CD4-positive, CD25-positive, alpha-beta regulatory T cell (primary cell): ENCODE measurements around the gene BUB1. TPM values are rescaled to one million over a fixed set of nuclear protein-coding genes. Genes with fewer than 3 reads are reported as not detected.
A peak's percentile ranks its signal among the peaks of the same experiment; 100 is the strongest.

Experiments
- ATAC-seq, 2 donors: fragments of 150-1000 bp; cut with Tn5 transposase; one replicate each; pipeline ENCODE4 v1.10.0; 2021; ENCODE audit warnings: low read depth in 2 of 2, moderate number of reproducible peaks in 2 of 2, moderate library complexity in 1 of 2
- DNase-seq, 3 donors: peaks; one replicate each; pipeline versions ENCODE4 v3.0.0 to v3.0.0-alpha.2; 2012 to 2022; ENCODE audit warnings: mixed read lengths in 1 of 3
- H3K27ac ChIP-seq: one replicate; pipeline ENCODE4 v1.7.0; 2013; ENCODE audit warnings: mild to moderate bottlenecking, low read length; ENCODE audit not compliant: insufficient read depth, poor library complexity, severe bottlenecking
- H3K27me3 ChIP-seq: one replicate; pipeline ENCODE4 v1.7.0; 2013; ENCODE audit warnings: low read length; ENCODE audit not compliant: control insufficient read depth, insufficient read depth
- H3K36me3 ChIP-seq: one replicate; pipeline ENCODE4 v1.7.0; 2013; ENCODE audit warnings: mild to moderate bottlenecking, low read length, moderate library complexity; ENCODE audit not compliant: control insufficient read depth, insufficient read depth
- H3K4me1 ChIP-seq: 2 replicates; pipeline ENCODE4 v1.7.0; 2013; ENCODE audit warnings: mild to moderate bottlenecking, low read length; ENCODE audit not compliant: insufficient read depth, control insufficient read depth, poor library complexity, severe bottlenecking
- H3K4me3 ChIP-seq: one replicate; pipeline ENCODE4 v1.7.0; 2013; ENCODE audit warnings: low read depth, mild to moderate bottlenecking, low read length, moderate library complexity
- H3K9me3 ChIP-seq, 2 experiments: 1 replicate in 1 of 2; 2 replicates in 1 of 2; pipeline ENCODE4 v1.7.0; 2013; ENCODE audit warnings: low read length in 2 of 2, mild to moderate bottlenecking in 1 of 2, moderate library complexity in 1 of 2; ENCODE audit not compliant: control insufficient read depth in 2 of 2
- H3K27ac Mint-ChIP-seq, 3 donors: one replicate each; pipeline ENCODE4 v1.8.0; 2020 to 2022; ENCODE audit warnings: mild to moderate bottlenecking in 3 of 3, mixed read lengths in 3 of 3, moderate library complexity in 2 of 3
- H3K27me3 Mint-ChIP-seq: one replicate; pipeline ENCODE4 v1.8.0; 2022; ENCODE audit warnings: mild to moderate bottlenecking, mixed read lengths
- H3K36me3 Mint-ChIP-seq: one replicate; pipeline ENCODE4 v1.8.0; 2020; ENCODE audit warnings: mixed read lengths
- H3K4me1 Mint-ChIP-seq, 4 donors: one replicate each; pipeline ENCODE4 v1.8.0; 2020 to 2022; ENCODE audit warnings: mixed read lengths in 4 of 4, mild to moderate bottlenecking in 1 of 4
- H3K4me3 Mint-ChIP-seq, 4 donors: one replicate each; pipeline ENCODE4 v1.8.0; 2020 to 2022; ENCODE audit warnings: mild to moderate bottlenecking in 4 of 4, mixed read lengths in 4 of 4, moderate library complexity in 3 of 4
- H3K9me3 Mint-ChIP-seq, 7 donors: one replicate each; pipeline ENCODE4 v1.8.0; 2020 to 2022; ENCODE audit warnings: mixed read lengths in 7 of 7, mild to moderate bottlenecking in 3 of 7, moderate library complexity in 2 of 7
- polyA plus RNA-seq, 4 donors: library from polyadenylated mRNA; unstranded; fragments of 300-500 nt; fragmentation: Illumina TruSeq; gene quantifications; one replicate each; pipeline ENCODE4 v1.2.3, GENCODE V29; 2021
- total RNA-seq: library from RNA; stranded (reverse); gene quantifications from one replicate; pipeline ENCODE4 v1.2.3, GENCODE V29; 2022

The BUB1 gene
- total RNA-seq, result 11.7 TPM
- polyA plus RNA-seq, result 1 to 10 TPM; 3.5 to 7.0 (median 4.6) TPM

DNA sequence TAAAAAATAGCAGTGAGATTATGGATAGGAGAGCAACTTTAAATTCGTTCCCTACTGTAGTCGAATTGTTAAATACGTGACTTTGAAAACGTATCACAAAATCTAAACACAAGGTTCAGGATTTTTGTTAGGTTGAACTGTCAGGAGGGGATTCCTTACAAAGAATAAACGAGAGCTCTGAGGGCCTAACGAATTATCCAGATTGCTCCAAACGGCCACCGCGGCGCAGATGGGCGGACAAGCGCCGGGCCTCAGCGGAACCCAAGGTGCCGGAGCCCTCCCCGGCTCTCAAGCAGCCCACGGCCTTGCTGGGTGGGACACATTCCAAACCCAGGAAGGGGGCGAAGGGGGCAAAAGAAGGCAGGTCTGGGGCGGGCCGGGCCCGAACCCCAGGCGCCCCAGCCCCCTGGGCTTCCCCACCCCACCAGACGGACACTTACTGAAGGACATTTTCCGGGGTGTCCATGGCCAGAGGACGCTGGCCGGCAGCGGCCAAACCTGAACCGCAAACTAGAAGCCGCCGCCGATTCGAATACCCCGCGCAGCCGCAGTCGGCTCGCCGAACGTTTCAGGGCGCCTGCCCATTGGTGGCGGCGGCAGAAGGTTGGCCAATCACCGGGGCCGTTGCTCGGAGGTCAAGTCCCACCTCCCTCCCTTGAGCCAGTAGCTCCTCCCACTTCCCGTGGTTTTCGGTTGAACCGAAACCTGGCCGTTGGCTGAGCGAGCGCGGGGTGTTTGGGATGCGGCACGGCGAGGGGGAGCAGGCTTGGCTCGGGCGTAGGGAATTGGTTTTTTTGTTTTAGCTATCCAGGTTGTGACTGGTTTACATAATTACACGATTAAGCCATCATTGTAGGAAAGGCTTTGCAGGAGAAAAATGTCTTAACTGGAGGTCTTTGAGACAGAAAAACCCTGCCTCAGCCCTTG is at the start of gene BUB1:
TSS of gene BUB1 (minus strand) at position 534 of the 927 bp plus-strand sequence. CDS start at position 466, 68 bp downstream.
- H3K27ac ChIP-seq, result peak within 1 kb of the TSS; percentile 82
- Mint-ChIP-seq H3K27ac (peak within 1 kb of the TSS; percentile 95 to 100 (median 98)), H3K4me3 (peak within 1 kb of the TSS; percentile 96 to 98 (median 98)), H3K9me3 (peaks cover 0 to 2% (median 0%) of the 10 kb centered on the region in 7 donors), H3K27me3 (peaks cover 14% of the 10 kb centered on the region), H3K36me3 (no peaks in the 10 kb centered on the region), H3K4me1 (peaks cover 12 to 39% (median 29%) of the 10 kb centered on the region in 4 donors)
- H3K36me3 ChIP-seq, result no peaks in the 10 kb centered on the region
- H3K4me1 ChIP-seq, result peaks cover 35% of the 10 kb centered on the region
- ATAC-seq (peak; percentile 97), DNase-seq (peak; percentile 94 to 97 (median 95))
- H3K27me3 ChIP-seq, result no peaks in the 10 kb centered on the region
- H3K9me3 ChIP-seq, result no peaks in the 10 kb centered on the region
- H3K4me3 ChIP-seq, result peak within 1 kb of the TSS; percentile 99

DNA sequence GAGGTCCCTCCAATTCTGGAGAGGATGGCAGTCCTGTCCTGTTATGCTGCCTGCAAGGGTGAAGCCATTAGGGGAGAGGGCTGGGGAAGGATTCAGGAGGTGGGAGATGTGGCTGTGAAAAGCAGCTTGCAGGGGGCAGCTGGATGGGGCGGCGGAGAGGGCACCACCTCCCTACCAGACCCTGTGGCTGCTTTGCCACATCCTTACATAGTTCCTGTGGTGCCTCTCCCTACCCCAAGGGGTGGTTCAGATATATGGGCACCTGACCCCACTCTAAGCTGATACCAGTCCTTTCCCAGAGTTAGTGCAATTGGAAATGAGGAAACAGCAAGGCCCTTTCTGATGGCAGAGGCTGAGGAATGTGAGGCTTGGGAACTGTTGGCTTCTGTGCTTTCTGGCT is 48.4 kb upstream of the BUB1 start:
- Mint-ChIP-seq H3K27me3 (peaks cover 48% of the 10 kb centered on the region), H3K4me1 (peaks cover 0 to under 1% (median 0%) of the 10 kb centered on the region in 4 donors), H3K9me3 (no peaks in the 10 kb centered on the region), H3K4me3 (no peak overlapping the region), H3K27ac (no peak overlapping the region), H3K36me3 (no peaks in the 10 kb centered on the region)
- H3K36me3 ChIP-seq, result no peaks in the 10 kb centered on the region
- H3K4me1 ChIP-seq, result no peaks in the 10 kb centered on the region
- no peak overlapping the region for H3K27ac ChIP-seq
- H3K4me3 ChIP-seq, result no peak overlapping the region
- ATAC-seq (no peak), DNase-seq (no peak)
- peaks cover 20% of the 10 kb centered on the region for H3K27me3 ChIP-seq
- H3K9me3 ChIP-seq, result no peaks in the 10 kb centered on the region

DNA sequence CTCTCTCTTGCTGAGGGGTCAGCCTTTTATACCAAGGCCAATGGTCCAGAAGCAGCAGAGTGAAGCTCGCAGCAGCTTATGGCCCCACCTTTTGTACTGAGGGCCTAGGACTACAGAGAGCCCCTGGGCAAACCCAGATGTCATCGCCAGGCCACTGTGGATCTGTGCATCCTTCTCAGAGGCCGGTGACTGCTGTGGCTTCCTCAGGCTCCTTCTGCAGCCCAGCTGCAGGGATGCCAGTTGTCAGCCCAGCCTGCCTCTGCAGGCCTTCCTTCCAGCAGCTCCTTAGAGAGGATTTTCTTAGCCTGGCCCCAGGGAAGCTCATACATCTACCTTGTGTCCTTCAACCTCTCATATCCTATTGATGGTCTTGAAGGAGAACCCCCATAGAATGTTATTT is 48.0 kb upstream of the BUB1 start:
- Histone ChIP-seq H3K9me3 (no peaks in the 10 kb centered on the region), H3K27me3 (peaks cover 16% of the 10 kb centered on the region), H3K27ac (no peak overlapping the region), H3K4me1 (no peaks in the 10 kb centered on the region), H3K36me3 (no peaks in the 10 kb centered on the region), H3K4me3 (no peak overlapping the region)
- DNase-seq (no peak), ATAC-seq (no peak)
- H3K4me3 Mint-ChIP-seq, result no peak overlapping the region
- H3K36me3 Mint-ChIP-seq, result no peaks in the 10 kb centered on the region
- H3K9me3 Mint-ChIP-seq, result no peaks in the 10 kb centered on the region
- no peak overlapping the region for H3K27ac Mint-ChIP-seq
- H3K27me3 Mint-ChIP-seq, result peaks cover 48% of the 10 kb centered on the region
- no peaks in the 10 kb centered on the region for H3K4me1 Mint-ChIP-seq

DNA sequence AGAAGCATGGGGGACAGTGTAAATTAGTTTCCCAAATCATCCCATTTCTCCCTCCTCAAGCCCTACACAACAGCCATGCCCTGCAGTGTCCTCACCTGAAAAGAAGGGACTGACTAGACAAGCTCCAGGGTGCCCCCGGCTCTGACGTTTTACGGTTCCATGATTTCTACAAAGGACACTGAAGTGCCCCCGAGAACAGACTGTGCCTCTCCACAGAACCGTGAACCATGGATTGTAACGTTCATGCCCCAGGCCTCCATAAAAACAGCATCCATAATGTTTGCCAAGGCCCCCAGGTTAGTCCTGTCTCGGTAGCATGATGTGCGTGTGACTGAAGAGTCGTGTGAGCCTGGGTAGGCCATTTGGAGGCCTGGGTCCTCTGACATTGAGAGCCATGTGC is 47.5 kb upstream of the BUB1 start:
- DNase-seq, result no peak
- no peak overlapping the region for H3K27ac Mint-ChIP-seq
- Histone ChIP-seq H3K27ac (no peak overlapping the region), H3K4me1 (no peaks in the 10 kb centered on the region), H3K36me3 (no peaks in the 10 kb centered on the region), H3K4me3 (no peak overlapping the region), H3K9me3 (no peaks in the 10 kb centered on the region), H3K27me3 (peaks cover 12% of the 10 kb centered on the region)
- no peak for ATAC-seq
- no peaks in the 10 kb centered on the region for H3K36me3 Mint-ChIP-seq
- H3K4me1 Mint-ChIP-seq, result no peaks in the 10 kb centered on the region
- no peak overlapping the region for H3K4me3 Mint-ChIP-seq
- H3K27me3 Mint-ChIP-seq, result peaks cover 48% of the 10 kb centered on the region
- H3K9me3 Mint-ChIP-seq, result no peaks in the 10 kb centered on the region

DNA sequence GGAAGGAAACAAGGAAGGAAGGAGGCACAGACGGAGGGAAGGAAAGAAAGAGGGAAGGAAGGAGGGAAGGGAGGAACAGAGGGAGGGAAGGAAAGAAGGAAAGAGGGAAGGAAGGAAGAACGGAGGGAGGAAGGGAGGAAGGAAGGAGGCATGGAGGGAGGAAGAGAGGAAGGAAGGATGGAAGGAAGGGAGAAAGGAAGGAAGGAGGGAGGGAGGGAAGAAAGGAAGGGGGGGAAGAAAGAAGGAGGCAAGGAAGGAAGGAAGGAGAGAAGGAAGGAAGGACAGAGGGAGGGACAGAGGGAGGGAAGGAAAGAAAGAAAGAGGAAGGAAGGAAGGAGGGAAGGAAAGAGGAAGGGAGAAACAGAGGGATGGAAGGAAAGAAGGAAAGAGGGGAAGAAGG is 47.0 kb upstream of the BUB1 start:
- Mint-ChIP-seq H3K27ac (no peak overlapping the region), H3K9me3 (no peaks in the 10 kb centered on the region), H3K36me3 (no peaks in the 10 kb centered on the region), H3K4me1 (no peaks in the 10 kb centered on the region), H3K27me3 (peaks cover 50% of the 10 kb centered on the region), H3K4me3 (no peak overlapping the region)
- Histone ChIP-seq H3K4me1 (no peaks in the 10 kb centered on the region), H3K9me3 (no peaks in the 10 kb centered on the region), H3K27me3 (peaks cover 16% of the 10 kb centered on the region), H3K36me3 (no peaks in the 10 kb centered on the region), H3K27ac (no peak overlapping the region), H3K4me3 (no peak overlapping the region)
- DNase-seq, result no peak
- no peak for ATAC-seq

DNA sequence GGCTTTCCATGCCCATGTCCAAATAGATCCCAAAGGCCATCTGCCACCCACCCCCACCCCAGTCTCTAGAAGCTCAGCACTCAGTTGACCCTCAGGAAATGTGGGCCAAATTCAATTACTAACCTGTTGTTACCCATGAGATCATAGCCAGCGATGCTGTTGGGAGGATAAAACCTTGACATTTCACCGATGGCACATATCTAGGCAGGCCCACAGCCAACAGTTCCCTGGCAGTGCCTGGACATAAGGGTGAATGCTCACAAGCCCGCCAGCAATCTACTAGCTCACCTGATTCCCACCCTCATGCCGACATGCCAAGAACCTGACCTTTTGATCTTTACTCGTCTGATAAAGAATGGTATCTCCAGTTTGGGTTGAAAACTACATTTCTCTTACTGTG is 42.7 kb upstream of the BUB1 start:
- Histone ChIP-seq H3K36me3 (no peaks in the 10 kb centered on the region), H3K27me3 (peaks cover 26% of the 10 kb centered on the region), H3K27ac (no peak overlapping the region), H3K4me1 (no peaks in the 10 kb centered on the region), H3K9me3 (no peaks in the 10 kb centered on the region), H3K4me3 (no peak overlapping the region)
- H3K27me3 Mint-ChIP-seq, result peaks cover 69% of the 10 kb centered on the region
- DNase-seq (no peak), ATAC-seq (no peak)
- no peak overlapping the region for H3K4me3 Mint-ChIP-seq
- H3K36me3 Mint-ChIP-seq, result no peaks in the 10 kb centered on the region
- peaks cover 0 to 3% (median 0%) of the 10 kb centered on the region in 7 donors for H3K9me3 Mint-ChIP-seq
- H3K4me1 Mint-ChIP-seq, result no peaks in the 10 kb centered on the region
- H3K27ac Mint-ChIP-seq, result no peak overlapping the region

DNA sequence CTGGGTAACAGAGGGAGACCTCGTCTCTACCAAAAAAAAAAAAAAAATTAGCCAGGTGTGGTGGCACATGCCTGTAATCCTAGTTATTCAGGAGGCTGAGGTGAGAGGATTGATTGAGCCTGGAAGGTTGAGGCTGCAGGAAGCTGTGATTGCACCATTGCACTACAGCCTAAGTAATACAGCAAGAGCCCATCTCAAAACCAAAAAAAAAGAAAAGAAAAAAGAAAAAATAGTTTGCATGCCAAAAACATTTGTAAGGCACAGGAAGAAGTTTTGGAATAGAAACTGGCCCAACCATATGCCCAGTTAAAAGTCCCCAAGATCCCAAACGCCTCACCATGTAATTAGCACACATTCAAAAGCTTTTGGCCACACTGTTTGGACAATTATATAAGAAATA is 41.1 kb upstream of the BUB1 start:
- H3K36me3 ChIP-seq, result no peaks in the 10 kb centered on the region
- Mint-ChIP-seq H3K27me3 (peaks cover 82% of the 10 kb centered on the region), H3K9me3 (peaks cover 0 to 3% (median 0%) of the 10 kb centered on the region in 7 donors), H3K4me3 (no peak overlapping the region), H3K4me1 (no peaks in the 10 kb centered on the region), H3K36me3 (no peaks in the 10 kb centered on the region), H3K27ac (no peak overlapping the region)
- H3K27me3 ChIP-seq, result peaks cover 32% of the 10 kb centered on the region
- no peaks in the 10 kb centered on the region for H3K9me3 ChIP-seq
- H3K4me1 ChIP-seq, result no peaks in the 10 kb centered on the region
- ATAC-seq (no peak), DNase-seq (no peak)
- H3K4me3 ChIP-seq, result no peak overlapping the region
- no peak overlapping the region for H3K27ac ChIP-seq

DNA sequence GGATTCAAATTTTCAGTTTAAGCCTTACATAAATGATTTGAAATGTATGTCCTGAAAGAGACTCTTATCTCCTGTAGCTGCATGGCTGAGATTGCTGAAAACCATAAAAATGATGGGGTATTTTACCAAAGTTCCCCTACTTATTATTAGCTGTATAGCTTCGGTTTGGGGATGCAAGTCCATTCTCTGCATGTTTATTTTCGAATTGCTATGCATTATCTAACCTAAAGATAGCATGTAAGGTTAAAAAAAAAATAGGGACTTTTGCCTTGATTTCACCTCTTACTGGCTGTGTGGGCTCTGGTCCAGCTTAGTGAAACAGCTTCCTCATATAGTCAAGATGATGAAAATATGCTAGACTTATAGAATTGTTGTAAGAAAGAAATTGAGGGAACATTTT is 40.5 kb upstream of the BUB1 start:
- Mint-ChIP-seq H3K27ac (no peak overlapping the region), H3K4me3 (no peak overlapping the region), H3K36me3 (no peaks in the 10 kb centered on the region), H3K4me1 (no peaks in the 10 kb centered on the region), H3K27me3 (peaks cover 83% of the 10 kb centered on the region), H3K9me3 (peaks cover 0 to 3% (median 0%) of the 10 kb centered on the region in 7 donors)
- ATAC-seq (no peak), DNase-seq (no peak)
- no peak overlapping the region for H3K4me3 ChIP-seq
- H3K27me3 ChIP-seq, result peaks cover 32% of the 10 kb centered on the region
- H3K36me3 ChIP-seq, result no peaks in the 10 kb centered on the region
- H3K9me3 ChIP-seq, result no peaks in the 10 kb centered on the region
- H3K4me1 ChIP-seq, result no peaks in the 10 kb centered on the region
- no peak overlapping the region for H3K27ac ChIP-seq
